Measurements from ENCODE around the gene FNIP1. TPM values are rescaled to one million over a fixed set of nuclear protein-coding genes. Genes with fewer than 3 reads are reported as not detected.

The FNIP1 gene
- total and polyA plus RNA-seq, 12 donors = 2.8 to 41.7 (median 32.7) TPM

Other genes starting within 250 kb of the FNIP1 start
- gene RAPGEF6, start 161.8 kb downstream of the FNIP1 start, total RNA-seq = 10 to 100 TPM in 8 of 10 donors, 1 to 10 TPM in 2; 8.5 to 16.3 (median 11.7) TPM
- 1 to 10 TPM; 1.5 to 4.3 TPM for gene RAPGEF6, start 161.8 kb downstream of the FNIP1 start, polyA plus RNA-seq
- gene MEIKIN, start 148.6 kb upstream of the FNIP1 start, total RNA-seq = not detected
- under 1 TPM in 1 of 2 donors, not detected in 1; 0.09 TPM for gene MEIKIN, start 148.6 kb upstream of the FNIP1 start, polyA plus RNA-seq
- 1 to 10 TPM; 2.1 to 4.5 (median 3.0) TPM for gene ACSL6, start 214.6 kb upstream of the FNIP1 start, total RNA-seq
- gene ACSL6, start 214.6 kb upstream of the FNIP1 start, polyA plus RNA-seq = 1 to 10 TPM in 1 of 2 donors, under 1 TPM in 1; 0.26 to 7.0 TPM